Type B pancreatic cell (in vitro differentiated cells): ENCODE data around the gene SH3BGRL3. TPM values are rescaled to one million over a fixed set of nuclear protein-coding genes. Genes with fewer than 3 reads are reported as not detected.
"Not testable (repeated sequence)": the region's sequence is repeated elsewhere in the genome, so short reads cannot be mapped to it uniquely, and the experiment has no call there.

Experiments used
- DNase-seq: peaks from one replicate; pipeline ENCODE4 v3.0.0; 2021; ENCODE audit warnings: mixed read lengths; ENCODE audit not compliant: unreplicated experiment; ENCODE audit errors: extremely low spot score
- H3K27ac Mint-ChIP-seq: 2 replicates; pipeline ENCODE4 v1.8.0; 2021; ENCODE audit warnings: mild to moderate bottlenecking, mixed read lengths
- H3K27me3 Mint-ChIP-seq: 2 replicates; pipeline ENCODE4 v1.8.0; 2021; ENCODE audit warnings: mixed read lengths
- H3K36me3 Mint-ChIP-seq: 2 replicates; pipeline ENCODE4 v1.8.0; 2021; ENCODE audit warnings: mixed read lengths
- H3K4me1 Mint-ChIP-seq: one replicate; pipeline ENCODE4 v1.8.0; 2021; ENCODE audit warnings: mixed read lengths; ENCODE audit not compliant: unreplicated experiment
- H3K4me3 Mint-ChIP-seq: 2 replicates; pipeline ENCODE4 v1.8.0; 2021; ENCODE audit warnings: mild to moderate bottlenecking, mixed read lengths
- H3K9me3 Mint-ChIP-seq: 2 replicates; pipeline ENCODE4 v1.8.0; 2021; ENCODE audit warnings: mixed read lengths
- total RNA-seq: library from RNA; stranded (reverse); gene quantifications from 2 replicates; pipeline ENCODE4 v1.2.1, GENCODE V29; 2021; ENCODE audit warnings: low replicate concordance
- TF ChIP-seq, protein P1 (sequence below): fragments of 200-600 bp; sonication (generic); conservative IDR thresholded peaks from 2 replicates; pipeline ENCODE4 v1.5.0; 2021; ENCODE audit warnings: antibody characterized with exemption, mild to moderate bottlenecking

The SH3BGRL3 gene
- total RNA-seq, 1 donor from 2014 or later, result 78.1 TPM

DNA sequence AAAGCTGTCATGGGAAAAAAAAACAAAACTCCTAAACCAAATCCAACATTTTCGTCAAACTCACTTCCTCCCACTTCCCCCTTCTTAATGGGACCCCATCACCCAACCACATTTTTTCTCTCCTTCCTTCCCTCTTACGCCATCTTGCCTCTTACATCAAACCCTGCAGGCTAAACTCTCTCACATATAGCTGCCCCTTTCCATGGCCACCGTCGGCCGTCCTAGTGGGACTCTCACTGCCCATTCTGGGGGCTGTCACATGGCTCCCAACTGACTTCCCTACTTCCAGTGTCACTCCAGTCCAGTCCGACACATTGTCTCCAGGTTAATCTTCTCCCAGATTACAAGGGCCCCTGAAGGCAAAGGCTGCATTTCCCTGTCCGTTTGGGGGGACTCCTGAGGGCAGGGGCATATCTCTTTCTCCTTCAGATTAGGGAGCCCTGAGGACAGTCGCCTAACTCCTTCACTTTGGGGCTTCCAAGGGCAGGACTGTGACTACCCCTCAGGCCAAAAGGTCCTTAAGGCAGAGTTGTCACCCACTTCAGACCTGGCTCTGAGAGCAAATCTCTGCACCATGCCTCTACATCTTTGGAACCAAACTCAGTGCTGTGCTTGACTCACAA is 25.9 kb downstream of the SH3BGRL3 start:
- Mint-ChIP-seq H3K27ac (peak overlapping the region; percentile 96), H3K4me1 (peaks cover 15% of the 10 kb centered on the region), H3K9me3 (no peaks in the 10 kb centered on the region), H3K4me3 (peak overlapping the region; percentile 100), H3K36me3 (no peaks in the 10 kb centered on the region), H3K27me3 (no peaks in the 10 kb centered on the region)
- TF ChIP-seq, protein P1, sequence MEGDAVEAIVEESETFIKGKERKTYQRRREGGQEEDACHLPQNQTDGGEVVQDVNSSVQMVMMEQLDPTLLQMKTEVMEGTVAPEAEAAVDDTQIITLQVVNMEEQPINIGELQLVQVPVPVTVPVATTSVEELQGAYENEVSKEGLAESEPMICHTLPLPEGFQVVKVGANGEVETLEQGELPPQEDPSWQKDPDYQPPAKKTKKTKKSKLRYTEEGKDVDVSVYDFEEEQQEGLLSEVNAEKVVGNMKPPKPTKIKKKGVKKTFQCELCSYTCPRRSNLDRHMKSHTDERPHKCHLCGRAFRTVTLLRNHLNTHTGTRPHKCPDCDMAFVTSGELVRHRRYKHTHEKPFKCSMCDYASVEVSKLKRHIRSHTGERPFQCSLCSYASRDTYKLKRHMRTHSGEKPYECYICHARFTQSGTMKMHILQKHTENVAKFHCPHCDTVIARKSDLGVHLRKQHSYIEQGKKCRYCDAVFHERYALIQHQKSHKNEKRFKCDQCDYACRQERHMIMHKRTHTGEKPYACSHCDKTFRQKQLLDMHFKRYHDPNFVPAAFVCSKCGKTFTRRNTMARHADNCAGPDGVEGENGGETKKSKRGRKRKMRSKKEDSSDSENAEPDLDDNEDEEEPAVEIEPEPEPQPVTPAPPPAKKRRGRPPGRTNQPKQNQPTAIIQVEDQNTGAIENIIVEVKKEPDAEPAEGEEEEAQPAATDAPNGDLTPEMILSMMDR, result no peak
- no peak for DNase-seq

DNA sequence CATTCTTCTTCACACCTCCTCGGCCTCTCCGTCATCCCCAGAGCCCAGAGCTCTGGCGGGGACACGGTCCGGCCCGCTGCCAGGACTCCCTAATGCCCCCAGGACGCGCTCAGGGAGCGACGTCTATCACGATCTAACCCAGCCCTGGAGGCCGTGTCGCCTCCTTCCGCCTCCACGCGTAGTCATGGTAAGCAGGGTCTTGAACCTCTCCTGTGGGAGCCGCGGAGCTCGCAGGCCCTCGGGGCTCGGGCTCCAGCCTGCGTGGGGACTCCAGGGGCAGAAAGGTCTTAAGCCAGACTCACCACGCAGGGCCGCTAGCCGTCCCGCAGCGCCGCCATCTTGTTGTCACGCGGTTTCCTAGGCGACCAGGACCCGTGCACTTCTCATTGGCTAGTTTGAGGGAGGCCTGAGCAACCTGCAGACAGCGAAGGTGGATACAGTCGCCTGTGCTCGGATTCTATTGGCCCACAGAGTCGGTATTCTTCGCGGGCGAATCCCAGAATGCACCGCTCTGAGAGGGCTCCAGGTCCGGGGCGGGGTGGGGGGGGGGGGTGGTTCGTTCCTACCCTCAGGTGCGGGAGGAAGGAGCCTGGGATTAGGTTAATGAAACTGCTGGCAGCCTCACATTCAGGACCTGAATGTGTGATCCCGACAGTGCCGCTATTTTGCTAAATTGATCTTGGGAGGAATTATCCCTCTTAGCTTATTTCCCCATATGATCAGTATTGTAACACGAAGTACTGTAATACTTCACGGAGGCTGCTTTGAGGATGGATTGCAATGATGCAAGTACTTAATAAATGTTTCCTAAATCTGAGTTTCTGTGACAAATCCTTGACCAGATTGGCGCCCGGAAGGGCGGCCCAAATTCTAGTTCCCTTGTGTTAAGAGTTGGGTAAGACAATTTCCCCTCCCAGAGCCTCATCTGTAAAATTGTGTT is 26.7 kb downstream of the SH3BGRL3 start, which contains the start of gene UBXN11:
UBXN11 (minus strand) TSS at position 347 of the 940 bp plus-strand sequence. CDS start 3,753 bp downstream, outside the sequence.
- Mint-ChIP-seq H3K4me3 (peak within 1 kb of the TSS; percentile 100), H3K9me3 (no peaks in the 10 kb centered on the region), H3K36me3 (no peaks in the 10 kb centered on the region), H3K27ac (peak within 1 kb of the TSS; percentile 96), H3K27me3 (no peaks in the 10 kb centered on the region), H3K4me1 (peaks cover 15% of the 10 kb centered on the region)
- peak; percentile 90 for DNase-seq
- TF ChIP-seq, protein P1, result no peak

DNA sequence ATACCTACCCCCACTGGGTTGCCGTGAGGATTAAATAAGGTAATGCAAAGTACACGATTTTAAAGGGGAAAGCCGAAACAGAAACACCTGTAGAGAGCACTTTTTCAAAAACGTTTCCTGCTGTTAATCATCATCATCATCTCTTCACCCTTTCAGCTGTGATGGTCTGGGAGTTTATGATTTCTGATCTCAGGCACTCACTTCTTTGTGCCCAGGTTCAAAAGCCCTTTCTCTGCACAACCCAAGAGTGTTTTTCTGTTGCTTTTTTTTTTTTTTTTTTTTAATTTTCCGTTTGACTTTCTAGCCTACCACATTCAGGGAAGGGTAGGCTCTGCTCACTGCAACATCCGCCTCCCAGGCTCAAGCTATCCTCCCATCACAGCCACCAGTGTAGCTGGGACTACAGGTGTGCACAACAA is 27.5 kb downstream of the SH3BGRL3 start:
- Mint-ChIP-seq H3K27me3 (no peaks in the 10 kb centered on the region), H3K4me1 (peaks cover 15% of the 10 kb centered on the region), H3K27ac (no peak overlapping the region), H3K4me3 (peak overlapping the region; percentile 100), H3K36me3 (no peaks in the 10 kb centered on the region), H3K9me3 (no peaks in the 10 kb centered on the region)
- no peak for DNase-seq
- TF ChIP-seq, protein P1, result no peak

DNA sequence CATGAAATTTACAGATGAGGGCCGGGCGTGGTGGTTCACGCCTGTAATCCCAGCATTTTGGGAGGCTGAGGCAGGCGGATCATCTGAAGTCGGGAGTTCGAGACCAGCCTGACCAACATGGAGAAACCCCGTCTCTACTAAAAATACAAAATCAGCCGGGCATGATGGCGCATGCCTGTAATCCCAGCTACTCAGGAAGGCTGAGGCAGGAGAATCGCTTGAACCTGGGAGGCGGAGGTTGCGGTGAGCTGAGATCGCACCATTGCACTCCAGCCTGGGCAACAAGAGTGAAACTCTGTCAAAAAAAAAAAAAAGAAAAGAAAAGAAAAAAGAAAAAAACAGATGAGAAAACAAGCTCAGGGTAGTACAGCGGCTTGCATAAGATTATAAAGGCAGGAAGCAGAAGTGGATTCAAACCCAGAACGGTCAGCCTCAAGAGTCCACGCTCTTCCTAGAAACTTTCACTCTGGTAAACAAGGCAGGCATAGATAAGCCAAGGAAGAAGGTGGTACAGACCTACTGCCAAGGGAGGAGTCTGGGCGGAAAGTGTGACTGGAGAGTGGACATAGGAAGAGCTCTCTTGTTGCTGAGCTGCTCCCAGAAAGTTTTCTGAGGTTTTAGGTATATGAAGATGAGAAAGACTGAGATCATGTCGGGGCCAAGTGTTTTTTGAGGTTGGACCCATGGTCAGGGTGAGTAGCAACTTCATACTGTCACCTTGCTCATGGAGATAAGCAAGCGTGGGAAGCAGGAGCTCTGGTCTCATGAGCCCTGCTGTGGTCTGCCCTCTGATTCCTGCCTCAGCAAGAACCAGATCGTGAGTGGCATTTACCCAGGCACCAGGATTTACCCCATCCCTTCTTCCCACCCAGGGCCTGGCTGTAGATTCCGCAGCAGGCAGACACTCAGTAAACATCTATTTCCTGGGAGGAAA is 28.3 kb downstream of the SH3BGRL3 start:
- H3K36me3 Mint-ChIP-seq, DNase-seq, H3K9me3 Mint-ChIP-seq, H3K27ac Mint-ChIP-seq, H3K27me3 Mint-ChIP-seq, H3K4me3 Mint-ChIP-seq: not testable (repeated sequence)
- peaks cover 15% of the 10 kb centered on the region for H3K4me1 Mint-ChIP-seq

DNA sequence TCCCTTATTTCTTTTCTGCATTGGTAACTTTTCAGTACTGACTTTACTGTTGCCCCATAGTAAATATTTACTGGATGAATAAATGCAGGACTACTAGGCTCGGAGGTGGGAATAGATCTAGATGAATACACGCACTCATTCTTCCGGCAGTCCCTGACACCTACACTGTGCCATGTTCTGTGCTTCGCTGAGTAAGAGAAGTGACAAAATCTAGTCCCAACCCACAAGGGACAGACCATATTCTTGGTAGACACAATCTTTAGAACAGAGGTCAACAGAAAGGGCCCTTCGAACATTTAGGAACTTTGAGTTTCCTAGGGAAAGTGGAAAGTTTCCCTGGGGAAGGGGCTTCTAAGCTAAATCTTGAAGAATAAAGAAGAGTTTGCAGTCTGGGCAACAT is 34.6 kb downstream of the SH3BGRL3 start:
- no peak for DNase-seq
- Mint-ChIP-seq H3K4me3 (no peak overlapping the region), H3K4me1 (peaks cover 18% of the 10 kb centered on the region), H3K9me3 (no peaks in the 10 kb centered on the region), H3K27ac (no peak overlapping the region), H3K27me3 (peaks cover 8% of the 10 kb centered on the region), H3K36me3 (no peaks in the 10 kb centered on the region)
- TF ChIP-seq, protein P1, result no peak
